A549 (cell line): ENCODE results near the gene OSER1. TPM values are rescaled to one million over a fixed set of nuclear protein-coding genes. Genes with fewer than 3 reads are reported as not detected.
A peak's percentile ranks its signal among the peaks of the same experiment; 100 is the strongest.

Experiments used
- ATAC-seq, 2 experiments: fragments of 200-7000 bp in 1 of 2; fragments of >200 bp in 1 of 2; cut with Nextera tagmentation in 1 of 2; cut with Tn5 transposase in 1 of 2; 3 replicates each; pipeline versions ENCODE4 v1.8.0 to v1.9.1; 2018 to 2020; ENCODE audit warnings: mild to moderate bottlenecking in 1 of 2, moderate library complexity in 1 of 2
- CTCF ChIA-PET: fragments of 300-600 bp; sonication (Branson Sonifier 250); formaldehyde crosslinking; extraction: SDS; loops from one replicate; lab custom pipeline; 2021; ENCODE audit warnings: antibody characterized with exemption, inconsistent platforms; lab: Yijun Ruan, JAX
- POLR2A ChIA-PET: fragments of 350-600 bp; formaldehyde crosslinking; extraction: SDS; loops from one replicate; lab custom pipeline; 2021; ENCODE audit warnings: antibody characterized with exemption, inconsistent platforms; lab: Yijun Ruan, JAX
- DNase-seq, 2 experiments: peaks; one replicate each; pipeline versions ENCODE4 v3.0.0 to v3.0.0-alpha.2; 2011 to 2016; ENCODE audit warnings: low read depth in 1 of 2, low spot score in 1 of 2
- FAIRE-seq: peaks from 2 replicates; lab custom pipeline; 2011; peaks lifted over from hg19 to GRCh38; lab: Jason Lieb, UNC
- H3K27ac ChIP-seq, 2 experiments: fragments of >200 bp; sonication (Bioruptor Twin); formaldehyde crosslinking; 3 replicates each; pipeline ENCODE4 v1.5.1; 2016 to 2017
- H3K4me1 ChIP-seq: fragments of >200 bp; sonication (Bioruptor Twin); formaldehyde crosslinking; 3 replicates; pipeline ENCODE4 v1.6.1; 2016
- H3K4me2 ChIP-seq: fragments of >200 bp; sonication (Bioruptor Twin); formaldehyde crosslinking; 3 replicates; pipeline ENCODE4 v1.6.1; 2016
- H3K4me3 ChIP-seq: fragments of >200 bp; sonication (Bioruptor Twin); formaldehyde crosslinking; 3 replicates; pipeline ENCODE4 v1.5.1; 2016
- H3K9me3 ChIP-seq: fragments of >200 bp; sonication (Bioruptor Twin); formaldehyde crosslinking; 3 replicates; pipeline ENCODE4 v1.6.1; 2016
- BHLHE40 ChIP-seq: IDR thresholded peaks from 2 replicates; pipeline ENCODE4 v1.6.1; 2012; ENCODE audit warnings: low read depth, low read length, inconsistent platforms
- CBX2 ChIP-seq: fragments of 200-600 bp; sonication (generic); IDR thresholded peaks from 2 replicates; pipeline ENCODE4 v1.6.1; 2016; ENCODE audit warnings: low read depth, mild to moderate bottlenecking, borderline replicate concordance
- CBX8 ChIP-seq: fragments of 200-600 bp; sonication (generic); IDR thresholded peaks from 2 replicates; pipeline ENCODE4 v1.6.1; 2016
- CEBPB ChIP-seq, 2 experiments: fragments of >200 bp in 1 of 2; sonication (Bioruptor Twin) in 1 of 2; formaldehyde crosslinking in 1 of 2; IDR thresholded peaks; 2 replicates each; pipeline ENCODE4 v1.6.1; 2012 to 2016
- FOSL2 ChIP-seq, 2 experiments: fragments of 450-650 bp in 1 of 2; fragments of >200 bp in 1 of 2; sonication (Bioruptor Twin) in 1 of 2; formaldehyde crosslinking; IDR thresholded peaks; 2 replicates each; pipeline versions ENCODE4 v1.5.0 to v1.6.1; 2016 to 2020; ENCODE audit warnings: mild to moderate bottlenecking in 1 of 2, moderate library complexity in 1 of 2
- JUN ChIP-seq, 2 experiments: fragments of >200 bp; sonication (Bioruptor Twin); formaldehyde crosslinking; IDR thresholded peaks; 2 replicates in 1 of 2; 3 replicates in 1 of 2; pipeline ENCODE4 v1.6.1; 2016 to 2017
- TFCP2L1 ChIP-seq: fragments of 250-450 bp; sonication (Bioruptor Pico); IDR thresholded peaks from 2 replicates; pipeline ENCODE4 v1.5.0; 2021; ENCODE audit warnings: mild to moderate bottlenecking
- WGBS: methylation state at CpG from one replicate; pipeline ENCODE4 v1.1.6; 2017; ENCODE audit errors: missing lambda C conversion rate; 5-methylcytosine and 5-hydroxymethylcytosine counted together
- polyA plus RNA-seq, 4 experiments: library from polyadenylated mRNA; depleted of rRNA in 3 of 4; stranded (reverse); fragments of >200 nt; fragmentation: RNase III in 1 of 4; extraction: RNeasy Plus Mini Kit Qiagen cat#74134 plus additional on column Dnase treatment in 1 of 4; gene quantifications; 2 replicates in 3 of 4; 3 replicates in 1 of 4; pipeline ENCODE4 v1.2.3, GENCODE V29; 2011 to 2017
- TF ChIP-seq, protein P1 (sequence below): fragments of >200 bp; sonication (Bioruptor Twin); formaldehyde crosslinking; IDR thresholded peaks from 3 replicates; pipeline ENCODE4 v1.5.1; 2016

OSER1 gene
- polyA plus RNA-seq, 2 of the 4 experiments (the other 2 are of a cell fraction): 47.5 to 62.6 TPM

DNA sequence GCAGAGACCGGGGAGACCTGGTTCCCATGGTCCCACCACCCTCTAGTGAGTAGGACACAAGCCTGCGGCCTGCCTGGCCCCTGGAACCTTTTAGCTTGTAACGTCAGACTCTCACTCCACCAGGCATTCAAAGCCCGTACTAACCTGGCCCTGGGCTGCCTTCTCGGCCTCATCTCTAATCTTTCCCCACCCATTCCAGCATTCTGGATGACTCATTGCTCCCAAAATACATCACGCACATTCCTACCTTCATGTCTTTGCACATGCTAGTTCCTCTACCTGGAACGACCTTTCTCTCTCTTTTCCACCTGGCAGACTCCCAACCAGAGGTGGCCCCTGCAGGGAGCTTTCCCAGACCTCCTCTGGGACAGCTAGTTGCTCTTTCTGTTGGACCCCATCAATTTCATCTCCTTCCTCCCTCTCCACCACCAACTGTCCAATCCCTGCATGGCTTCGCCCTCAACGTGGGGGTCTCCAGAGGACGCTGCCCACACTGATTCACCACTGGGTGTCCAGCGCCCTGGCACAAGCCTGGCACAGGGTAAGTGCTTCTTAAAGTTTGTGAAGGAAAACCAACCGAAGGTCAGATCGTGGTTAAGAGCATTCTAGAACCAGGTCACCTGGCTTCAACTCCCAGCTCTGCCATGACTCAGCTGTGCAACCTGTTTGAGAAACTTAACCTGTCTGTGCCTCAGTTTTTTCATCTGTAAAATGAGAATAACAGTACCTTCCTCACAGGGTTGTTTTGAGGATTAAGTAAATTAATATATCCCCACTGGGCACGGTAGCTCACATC is 58.8 kb downstream of the OSER1 start:
- WGBS: 77% methylated on average over 14 of the region's 14 CpGs
- Histone ChIP-seq H3K4me3 (no peak overlapping the region), H3K27ac (no peak overlapping the region)
- DNase-seq: no peak
- TF ChIP-seq FOSL2 (IDR thresholded peaks at IDR 0.05) (no peak), FOSL2 (CRISPR knock-in tag; IDR thresholded peaks at IDR 0.05) (0 out of 2 replicates have a peak, but pooled peaks have one; percentile 12), TFCP2L1 (CRISPR knock-in tag) (no peak)
- TF ChIP-seq, all 56 proteins: peak for 1
- Histone ChIP-seq H3K9me3 (0 out of 3 replicates have a peak, but pooled peaks cover 2% of the 10 kb centered on the region), H3K4me2 (no peak overlapping the region), H3K4me1 (0 out of 3 replicates have a peak, but pooled peaks cover 3% of the 10 kb centered on the region)
- FAIRE-seq: no peak
- CTCF ChIA-PET: interaction anchor here (0.6 to 3.9 kb wide), 5 partner anchors 10 to 784 kb away, joined by 3 to 17 read pairs (median 5); no protein-coding TSS in a partner anchor
- POLR2A ChIA-PET: no interaction called here
- no peak for ATAC-seq

DNA sequence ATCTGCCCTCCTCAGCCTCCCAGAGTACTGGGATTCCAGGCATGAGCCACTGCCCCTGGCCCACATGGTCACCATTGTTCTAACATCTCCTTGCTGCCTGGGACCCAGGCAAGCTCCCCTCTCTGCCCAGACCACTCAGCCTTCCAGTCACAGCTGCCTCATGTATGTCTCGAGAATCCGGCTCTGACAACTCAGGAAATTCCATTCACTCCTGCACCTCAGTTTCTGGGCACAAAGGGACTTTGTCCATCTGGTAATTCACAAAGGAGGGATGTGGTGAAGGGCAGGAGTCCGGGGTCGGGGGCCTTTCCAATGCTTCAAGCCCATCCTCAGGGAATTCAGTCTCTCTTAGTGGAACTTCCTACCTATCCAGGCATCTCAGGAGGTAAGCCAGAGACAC is 64.3 kb downstream of the OSER1 start:
- 0 out of 3 replicates have a peak, but pooled peaks cover 2% of the 10 kb centered on the region for H3K9me3 ChIP-seq
- ChIA-PET CTCF (interaction anchor here (1.1 to 6.7 kb wide), 2 partner anchors 31 to 396 kb away, joined by 3 to 54 read pairs; no protein-coding TSS in a partner anchor), POLR2A (no interaction called here)

More for the DNA sequence above, 64.3 kb downstream of the OSER1 start:
- H3K4me1 ChIP-seq: no peaks in the 10 kb centered on the region
- H3K4me2 ChIP-seq: no peak overlapping the region
- FAIRE-seq: no peak
- ATAC-seq: no peak
- WGBS: 85% methylated on average over 4 of the region's 4 CpGs
- TF ChIP-seq CBX8 (no peak), BHLHE40 (no peak), JUN (IDR thresholded peaks at IDR 0.05) (no peak), CEBPB (IDR thresholded peaks at IDR 0.05) (no peak), CBX2 (no peak)
- TF ChIP-seq, protein P1, sequence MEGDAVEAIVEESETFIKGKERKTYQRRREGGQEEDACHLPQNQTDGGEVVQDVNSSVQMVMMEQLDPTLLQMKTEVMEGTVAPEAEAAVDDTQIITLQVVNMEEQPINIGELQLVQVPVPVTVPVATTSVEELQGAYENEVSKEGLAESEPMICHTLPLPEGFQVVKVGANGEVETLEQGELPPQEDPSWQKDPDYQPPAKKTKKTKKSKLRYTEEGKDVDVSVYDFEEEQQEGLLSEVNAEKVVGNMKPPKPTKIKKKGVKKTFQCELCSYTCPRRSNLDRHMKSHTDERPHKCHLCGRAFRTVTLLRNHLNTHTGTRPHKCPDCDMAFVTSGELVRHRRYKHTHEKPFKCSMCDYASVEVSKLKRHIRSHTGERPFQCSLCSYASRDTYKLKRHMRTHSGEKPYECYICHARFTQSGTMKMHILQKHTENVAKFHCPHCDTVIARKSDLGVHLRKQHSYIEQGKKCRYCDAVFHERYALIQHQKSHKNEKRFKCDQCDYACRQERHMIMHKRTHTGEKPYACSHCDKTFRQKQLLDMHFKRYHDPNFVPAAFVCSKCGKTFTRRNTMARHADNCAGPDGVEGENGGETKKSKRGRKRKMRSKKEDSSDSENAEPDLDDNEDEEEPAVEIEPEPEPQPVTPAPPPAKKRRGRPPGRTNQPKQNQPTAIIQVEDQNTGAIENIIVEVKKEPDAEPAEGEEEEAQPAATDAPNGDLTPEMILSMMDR: no peak
- no peak overlapping the region for H3K27ac ChIP-seq
- no peak overlapping the region for H3K4me3 ChIP-seq
- no peak for DNase-seq

Other genes with a start within 250 kb of the OSER1 start
- 0.83 and 1.0 TPM in 2 replicates for gene JPH2, start 23.6 kb downstream of the OSER1 start, polyA plus RNA-seq (2011; rRNA removed)
- gene JPH2, start 23.6 kb downstream of the OSER1 start, polyA plus RNA-seq (2017; fragmentation: RNase III; extraction: RNeasy Plus Mini Kit Qiagen cat#74134 plus additional on column Dnase treatment): 2.6 to 3.4 TPM (median 3.3 TPM) in 3 replicates
- gene GDAP1L1, start 36.5 kb upstream of the OSER1 start, polyA plus RNA-seq (2011; rRNA removed): 0.06 and 0.16 TPM in 2 replicates
- gene GDAP1L1, start 36.5 kb upstream of the OSER1 start, polyA plus RNA-seq (2017; fragmentation: RNase III; extraction: RNeasy Plus Mini Kit Qiagen cat#74134 plus additional on column Dnase treatment): 0.13 TPM in 1 of 3 replicates, not detected in the others
- gene FITM2, start 100.4 kb upstream of the OSER1 start, polyA plus RNA-seq (2011; rRNA removed): 13.1 and 15.2 TPM in 2 replicates
- 12.1 to 16.0 TPM (median 15.4 TPM) in 3 replicates for gene FITM2, start 100.4 kb upstream of the OSER1 start, polyA plus RNA-seq (2017; fragmentation: RNase III; extraction: RNeasy Plus Mini Kit Qiagen cat#74134 plus additional on column Dnase treatment)
- gene R3HDML, start 126.3 kb upstream of the OSER1 start, polyA plus RNA-seq (2011; rRNA removed): 1.2 and 1.3 TPM in 2 replicates
- 0.37 to 1.0 TPM (median 0.96 TPM) in 3 replicates for gene R3HDML, start 126.3 kb upstream of the OSER1 start, polyA plus RNA-seq (2017; fragmentation: RNase III; extraction: RNeasy Plus Mini Kit Qiagen cat#74134 plus additional on column Dnase treatment)
- gene HNF4A, start 144.9 kb upstream of the OSER1 start, polyA plus RNA-seq (2011; rRNA removed): 20.0 and 23.0 TPM in 2 replicates
- 17.5 to 26.2 TPM (median 25.9 TPM) in 3 replicates for gene HNF4A, start 144.9 kb upstream of the OSER1 start, polyA plus RNA-seq (2017; fragmentation: RNase III; extraction: RNeasy Plus Mini Kit Qiagen cat#74134 plus additional on column Dnase treatment)